Measurements from ENCODE around the gene DLGAP1. TPM values are rescaled to one million over a fixed set of nuclear protein-coding genes. Genes with fewer than 3 reads are reported as not detected.
A peak's percentile ranks its signal among the peaks of the same experiment; 100 is the strongest.

Gene DLGAP1
- total RNA-seq, 1 donor from 2014 or later = 0.36 TPM

GRCh38 chr18:3451989-3452749 lies 1002.9 kb downstream of the DLGAP1 start:
- Mint-ChIP-seq H3K27me3 (ENCODE audit: insufficient read depth) (peaks cover 2% of the 10 kb centered on the region), H3K36me3 (ENCODE audit: low read depth) (peaks cover 22% of the 10 kb centered on the region), H3K27ac (peak overlapping the region; percentile 99), H3K4me1 (ENCODE audit: low read depth) (peaks cover 69% of the 10 kb centered on the region), H3K4me3 (peak overlapping the region; percentile 90), H3K9me3 (no peaks in the 10 kb centered on the region)
- intact Hi-C loops (cut with micrococcal nuclease) = loop anchor here (1.0 to 10.0 kb wide), 7 partner anchors 152 to 877 kb away; partner anchors contain the start of genes METTL4, MYL12A, MYL12B and NDC80
- DNase-seq (ENCODE audit: low spot score) = no peak

GRCh38 chr18:3451183-3451988 lies 1003.7 kb downstream of the DLGAP1 start:
- peaks cover 2% of the 10 kb centered on the region for H3K27me3 Mint-ChIP-seq (ENCODE audit: insufficient read depth)
- intact Hi-C loops (cut with micrococcal nuclease) = loop anchor here (1.0 to 10.0 kb wide), 7 partner anchors 153 to 877 kb away; partner anchors contain the start of genes METTL4, MYL12A, MYL12B and NDC80
- H3K27ac Mint-ChIP-seq = peak overlapping the region; percentile 99
- H3K36me3 Mint-ChIP-seq (ENCODE audit: low read depth) = peaks cover 16% of the 10 kb centered on the region
- H3K4me3 Mint-ChIP-seq = peak overlapping the region; percentile 90
- H3K4me1 Mint-ChIP-seq (ENCODE audit: low read depth) = peaks cover 69% of the 10 kb centered on the region
- peak; percentile 68 for DNase-seq (ENCODE audit: low spot score)
- H3K9me3 Mint-ChIP-seq = no peaks in the 10 kb centered on the region

- H3K27me3 Mint-ChIP-seq (ENCODE audit: insufficient read depth) = peaks cover 2% of the 10 kb centered on the region
- intact Hi-C loops (cut with micrococcal nuclease) = loop anchor here (1.0 to 10.0 kb wide), 7 partner anchors 154 to 876 kb away; partner anchors contain the start of genes METTL4, MYL12A, MYL12B and NDC80
- H3K4me3 Mint-ChIP-seq = peak overlapping the region; percentile 90
- H3K36me3 Mint-ChIP-seq (ENCODE audit: low read depth) = peaks cover 12% of the 10 kb centered on the region
- no peak for DNase-seq (ENCODE audit: low spot score)
- H3K4me1 Mint-ChIP-seq (ENCODE audit: low read depth) = peaks cover 69% of the 10 kb centered on the region
- H3K9me3 Mint-ChIP-seq = no peaks in the 10 kb centered on the region
- peak overlapping the region; percentile 99 for H3K27ac Mint-ChIP-seq
These were observed 1004.3 kb downstream of the DLGAP1 start for GRCh38 chr18:3450799-3451182.

- H3K27ac Mint-ChIP-seq = peak within 1 kb of the TSS; percentile 100
- intact Hi-C loops (cut with micrococcal nuclease) = loop anchor here (5.0 to 10.0 kb wide), 4 partner anchors 455 to 875 kb away; partner anchors contain the start of genes METTL4, NDC80 and SMCHD1
- H3K4me3 Mint-ChIP-seq = peak within 1 kb of the TSS; percentile 97
- peaks cover 2% of the 10 kb centered on the region for H3K27me3 Mint-ChIP-seq (ENCODE audit: insufficient read depth)
- H3K9me3 Mint-ChIP-seq = no peaks in the 10 kb centered on the region
- peak; percentile 53 for DNase-seq (ENCODE audit: low spot score)
- H3K36me3 Mint-ChIP-seq (ENCODE audit: low read depth) = peaks cover 10% of the 10 kb centered on the region
- peaks cover 64% of the 10 kb centered on the region for H3K4me1 Mint-ChIP-seq (ENCODE audit: low read depth)
These were observed 1004.9 kb downstream of the DLGAP1 start, which contains the start of gene TGIF1 for GRCh38 chr18:3450012-3450798. TGIF1 (plus strand) TSS chr18:3450172; CDS start chr18:3450490, 318 bp downstream.

- H3K27ac Mint-ChIP-seq = peak overlapping the region; percentile 100
- H3K36me3 Mint-ChIP-seq (ENCODE audit: low read depth) = peaks cover 10% of the 10 kb centered on the region
- DNase-seq (ENCODE audit: low spot score) = no peak
- peak overlapping the region; percentile 97 for H3K4me3 Mint-ChIP-seq
- intact Hi-C loops (cut with micrococcal nuclease) = loop anchor here (2.0 to 10.0 kb wide), 9 partner anchors 69 to 1848 kb away; partner anchors contain the start of genes METTL4, NDC80, SMCHD1 and ZBTB14
- H3K4me1 Mint-ChIP-seq (ENCODE audit: low read depth) = peaks cover 58% of the 10 kb centered on the region
- H3K27me3 Mint-ChIP-seq (ENCODE audit: insufficient read depth) = peaks cover 2% of the 10 kb centered on the region
- H3K9me3 Mint-ChIP-seq = no peaks in the 10 kb centered on the region
These were observed 1005.5 kb downstream of the DLGAP1 start for GRCh38 chr18:3449512-3450011.

GRCh38 chr18:3448838-3449511 lies 1006.1 kb downstream of the DLGAP1 start:
- intact Hi-C loops (cut with micrococcal nuclease) = loop anchor here (1.0 to 5.0 kb wide), 8 partner anchors 68 to 1848 kb away; partner anchors contain the start of gene ZBTB14
- peaks cover 2% of the 10 kb centered on the region for H3K27me3 Mint-ChIP-seq (ENCODE audit: insufficient read depth)
- H3K4me3 Mint-ChIP-seq = peak overlapping the region; percentile 97
- peak; percentile 76 for DNase-seq (ENCODE audit: low spot score)
- peaks cover 10% of the 10 kb centered on the region for H3K36me3 Mint-ChIP-seq (ENCODE audit: low read depth)
- H3K27ac Mint-ChIP-seq = peak overlapping the region; percentile 100
- no peaks in the 10 kb centered on the region for H3K9me3 Mint-ChIP-seq
- peaks cover 52% of the 10 kb centered on the region for H3K4me1 Mint-ChIP-seq (ENCODE audit: low read depth)

- peaks cover 9% of the 10 kb centered on the region for H3K36me3 Mint-ChIP-seq (ENCODE audit: low read depth)
- peak; percentile 81 for DNase-seq (ENCODE audit: low spot score)
- no peaks in the 10 kb centered on the region for H3K9me3 Mint-ChIP-seq
- H3K27me3 Mint-ChIP-seq (ENCODE audit: insufficient read depth) = peaks cover 2% of the 10 kb centered on the region
- peak overlapping the region; percentile 97 for H3K4me3 Mint-ChIP-seq
- intact Hi-C loops (cut with micrococcal nuclease) = loop anchor here (1.0 to 5.0 kb wide), 12 partner anchors 11 to 1849 kb away; partner anchors contain the start of gene ZBTB14
- peaks cover 44% of the 10 kb centered on the region for H3K4me1 Mint-ChIP-seq (ENCODE audit: low read depth)
- peak overlapping the region; percentile 100 for H3K27ac Mint-ChIP-seq
These were observed 1006.9 kb downstream of the DLGAP1 start for GRCh38 chr18:3447895-3448837.

GRCh38 chr18:3447068-3447894 lies 1007.8 kb downstream of the DLGAP1 start:
- H3K9me3 Mint-ChIP-seq = no peaks in the 10 kb centered on the region
- H3K4me3 Mint-ChIP-seq = peak overlapping the region; percentile 97
- peaks cover 4% of the 10 kb centered on the region for H3K27me3 Mint-ChIP-seq (ENCODE audit: insufficient read depth)
- DNase-seq (ENCODE audit: low spot score) = peak; percentile 27
- intact Hi-C loops (cut with micrococcal nuclease) = loop anchor here (1.0 to 5.0 kb wide), 5 partner anchors 12 to 1850 kb away; partner anchors contain the start of gene ZBTB14
- H3K27ac Mint-ChIP-seq = peak overlapping the region; percentile 100
- peaks cover 2% of the 10 kb centered on the region for H3K36me3 Mint-ChIP-seq (ENCODE audit: low read depth)
- H3K4me1 Mint-ChIP-seq (ENCODE audit: low read depth) = peaks cover 35% of the 10 kb centered on the region

All from activated T-helper 1 cell treated with anti-CD3 and anti-CD28 coated beads, Interleukin-12 subunit alpha, Interleukin-12 subunit beta, Interleukin-2, Interleukin-4 antibody, amounts not matched to agents 30 ng/mL and 10 ng/mL and 1 ng/mL, durations not matched to agents 14 hours and 24 hours and 36 hours (primary cell).